Right lobe of liver (tissue), 4 donors: ENCODE measurements around the gene CCDC34.

Experiments
- CTCF ChIP-seq, 4 donors: fragments of 200-600 bp in 3 of 4; fragments of 450-650 bp in 1 of 4; IDR thresholded peaks; one replicate each; pipeline versions ENCODE4 v1.5.1 to v1.8.0; 2016 to 2022; ENCODE audit warnings: antibody characterized with exemption in 4 of 4, mild to moderate bottlenecking in 2 of 4
- POLR2A ChIP-seq: fragments of 450-650 bp; IDR thresholded peaks from one replicate; pipeline ENCODE4 v1.6.1; 2017; ENCODE audit warnings: antibody characterized with exemption, mild to moderate bottlenecking
- donor health status: DM: no; HTN: no; CAD: no.
- donor health status: DM: no; HTN: no; CAD: no.
- donor health status: DM: no; HTN: yes; CAD: no.

GRCh38 chr11:27383645-27384044, 20.6 kb upstream of the CCDC34 start:
- TF ChIP-seq POLR2A (no peak), CTCF (IDR thresholded peaks at IDR 0.05) (no peak)
